Right cardiac atrium (tissue), 5 donors: Measurements from ENCODE around the gene LCOR. TPM values are rescaled to one million over a fixed set of nuclear protein-coding genes. Genes with fewer than 3 reads are reported as not detected.
"Not testable (repeated sequence)": the region's sequence is repeated elsewhere in the genome, so short reads cannot be mapped to it uniquely, and the experiment has no call there.

Experiments used
- ATAC-seq, 2 donors: fragments of 200-7000 bp; cut with Tn5 transposase; one replicate each; pipeline versions ENCODE4 v1.8.0 to v1.9.1; 2020; ENCODE audit warnings: moderate library complexity in 2 of 2, mild to moderate bottlenecking in 1 of 2
- DNase-seq, 3 donors: peaks; one replicate each; pipeline ENCODE4 v3.0.0-alpha.2; 2020
- H3K27ac ChIP-seq: one replicate; pipeline ENCODE4 v1.5.1; 2013; ENCODE audit warnings: mild to moderate bottlenecking, low read length, control low read depth, moderate library complexity
- H3K27me3 ChIP-seq: one replicate; pipeline ENCODE4 v1.6.1; 2013; ENCODE audit not compliant: control insufficient read depth, insufficient read depth
- H3K4me1 ChIP-seq: one replicate; pipeline ENCODE4 v1.6.1; 2013; ENCODE audit warnings: low read length; ENCODE audit not compliant: control insufficient read depth, insufficient read depth
- H3K4me3 ChIP-seq: one replicate; pipeline ENCODE4 v1.5.1; 2013; ENCODE audit warnings: low read length, control low read depth
- H3K9me3 ChIP-seq: one replicate; pipeline ENCODE4 v1.6.1; 2013; ENCODE audit warnings: low read length; ENCODE audit not compliant: control insufficient read depth
- WGBS: extraction: QIAGEN DNeasy Blood & Tissue Kit; methylation state at CpG from one replicate; pipeline ENCODE4 v1.1.7; 2013; 5-methylcytosine and 5-hydroxymethylcytosine counted together
- intact Hi-C, 4 donors: fragments of 100-400 bp; cut with DNase I; formaldehyde crosslinking; loops; one replicate each; pipeline versions ENCODE4 v1.11.0 to v1.14.0; 2022 to 2023
- polyA plus RNA-seq: library from polyadenylated mRNA; stranded (reverse); fragments of 200-250 nt; gene quantifications from one replicate; pipeline ENCODE4 v1.2.3, GENCODE V29; 2013
- total RNA-seq, 4 donors: library from RNA; stranded (reverse); fragmentation: NEBNext Ultra II Directional; extraction: Animal tissue kit (Norgen Biotek cat#: 25700); gene quantifications; one replicate each; pipeline ENCODE4 v1.2.1, GENCODE V29; 2021
- donor health status: healthy with polysubstance abuse.
- donor health status: DM: no; HTN: yes; CAD: no.
- donor health status: DM: no; HTN: no; CAD: no.
- donor health status: DM: no; HTN: yes; CAD: no; lungs with severe emphysema.
- donor health status: DM: yes; HTN: yes; CAD: no.

LCOR gene
- total and polyA plus RNA-seq, 5 donors, result 3.2 to 21.9 (median 17.7) TPM

DNA sequence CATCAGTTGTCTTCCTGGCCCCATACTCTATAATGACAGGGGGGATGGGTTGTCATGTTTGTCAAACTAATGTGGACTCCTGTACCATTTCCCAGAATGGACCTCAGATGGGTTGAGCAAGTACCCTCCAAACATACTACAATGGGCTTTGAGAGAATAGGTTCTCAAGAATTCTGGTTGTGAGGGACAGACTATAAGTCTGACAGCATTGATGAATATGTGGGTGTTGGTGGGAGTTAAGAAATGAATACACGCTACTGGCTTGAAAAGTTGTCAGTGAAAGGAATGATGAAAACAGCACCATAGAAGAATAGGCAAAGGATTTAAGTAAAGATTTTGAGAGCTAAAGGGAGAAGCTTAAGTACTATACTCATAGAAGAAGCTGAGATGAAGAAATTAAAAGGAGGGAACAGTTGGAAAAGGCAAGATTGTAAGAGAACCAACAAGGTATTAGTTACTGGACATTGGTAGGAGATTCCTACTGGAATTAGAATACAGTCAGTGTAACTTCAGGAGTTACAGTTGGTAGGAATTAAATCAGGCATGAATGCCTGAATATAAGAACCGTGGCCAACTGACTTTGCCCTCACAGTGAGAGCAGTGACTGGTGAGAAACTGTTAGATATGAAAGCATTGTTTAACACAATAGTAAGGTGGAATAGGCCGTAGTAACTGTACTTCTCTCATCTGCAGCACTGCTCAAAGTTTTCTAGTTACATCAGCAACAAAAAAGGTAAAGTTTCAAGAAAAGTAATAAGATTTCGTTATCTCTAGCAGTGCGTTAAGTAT, 86.3 kb downstream of the LCOR start:
- H3K27me3 ChIP-seq, result no peaks in the 10 kb centered on the region
- WGBS, result 81% methylated on average over 5 of the region's 5 CpGs
- intact Hi-C loops, result no loop called here
- H3K4me1 ChIP-seq, result no peaks in the 10 kb centered on the region
- H3K9me3 ChIP-seq, result no peaks in the 10 kb centered on the region
- ATAC-seq (no peak), DNase-seq (no peak)
- no peak overlapping the region for H3K4me3 ChIP-seq
- no peak overlapping the region for H3K27ac ChIP-seq

DNA sequence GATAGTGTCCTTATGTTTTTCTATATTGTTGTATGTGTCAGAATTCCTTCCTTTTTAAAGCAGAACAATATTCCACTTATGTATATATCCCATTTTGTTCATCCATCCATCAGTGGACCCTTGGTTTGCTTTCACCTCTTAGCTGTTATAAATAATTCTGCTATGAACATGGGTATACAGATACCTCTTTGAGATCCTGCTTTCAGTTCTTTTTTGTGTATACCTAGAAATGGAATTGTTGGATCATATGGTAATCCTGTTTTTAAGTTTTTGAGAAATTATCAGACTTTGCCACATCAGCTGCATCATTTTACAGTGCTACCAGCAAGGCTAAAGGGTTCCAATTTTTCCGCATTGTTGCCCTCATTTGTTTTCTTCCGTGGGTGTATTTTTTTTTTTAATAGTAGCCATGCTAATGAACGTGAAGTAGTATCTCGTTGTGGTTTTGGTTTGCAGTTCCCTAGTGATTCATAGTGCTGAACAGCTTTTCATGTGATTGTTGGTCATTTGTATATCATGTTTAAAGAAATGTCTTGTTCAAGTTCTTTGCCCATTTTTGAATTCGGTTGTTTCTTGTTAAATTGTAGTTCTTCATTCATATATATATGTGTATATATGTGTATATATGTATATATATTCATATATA, 87.8 kb downstream of the LCOR start:
- 93% methylated on average over 5 of the region's 5 CpGs for WGBS
- no peak overlapping the region for H3K27ac ChIP-seq
- H3K4me1 ChIP-seq, result no peaks in the 10 kb centered on the region
- no peaks in the 10 kb centered on the region for H3K27me3 ChIP-seq
- intact Hi-C loops, result no loop called here
- ATAC-seq (no peak), DNase-seq (no peak)
- no peak overlapping the region for H3K4me3 ChIP-seq
- no peaks in the 10 kb centered on the region for H3K9me3 ChIP-seq

DNA sequence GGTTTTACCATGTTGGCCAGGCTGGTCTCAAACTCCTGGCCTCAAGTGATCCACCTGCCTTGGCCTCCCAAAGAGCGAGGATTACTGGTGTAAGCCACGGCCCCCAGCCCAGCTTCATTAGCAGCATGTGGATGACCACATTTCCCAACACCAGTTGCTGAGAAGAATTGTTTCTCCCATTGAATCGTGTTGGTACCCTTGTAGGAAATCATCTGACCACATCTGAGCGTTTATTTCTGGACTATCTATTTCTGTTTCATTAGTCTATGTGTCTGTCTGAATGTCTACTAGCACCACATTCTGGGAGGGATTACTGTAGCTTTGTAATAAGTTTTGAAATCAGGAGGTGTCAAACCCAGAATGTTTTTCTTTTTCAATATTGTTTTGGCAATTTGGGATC, 89.6 kb downstream of the LCOR start:
- Histone ChIP-seq H3K27ac (no peak overlapping the region), H3K27me3 (no peaks in the 10 kb centered on the region), H3K4me1 (no peaks in the 10 kb centered on the region), H3K4me3 (no peak overlapping the region), H3K9me3 (no peaks in the 10 kb centered on the region)
- peak in 1 of 2 donors; percentile 14 for ATAC-seq
- DNase-seq, result peak in 1 of 3 donors; percentile 21
- 75% methylated on average over 4 of the region's 4 CpGs for WGBS
- intact Hi-C loops, result no loop called here

DNA sequence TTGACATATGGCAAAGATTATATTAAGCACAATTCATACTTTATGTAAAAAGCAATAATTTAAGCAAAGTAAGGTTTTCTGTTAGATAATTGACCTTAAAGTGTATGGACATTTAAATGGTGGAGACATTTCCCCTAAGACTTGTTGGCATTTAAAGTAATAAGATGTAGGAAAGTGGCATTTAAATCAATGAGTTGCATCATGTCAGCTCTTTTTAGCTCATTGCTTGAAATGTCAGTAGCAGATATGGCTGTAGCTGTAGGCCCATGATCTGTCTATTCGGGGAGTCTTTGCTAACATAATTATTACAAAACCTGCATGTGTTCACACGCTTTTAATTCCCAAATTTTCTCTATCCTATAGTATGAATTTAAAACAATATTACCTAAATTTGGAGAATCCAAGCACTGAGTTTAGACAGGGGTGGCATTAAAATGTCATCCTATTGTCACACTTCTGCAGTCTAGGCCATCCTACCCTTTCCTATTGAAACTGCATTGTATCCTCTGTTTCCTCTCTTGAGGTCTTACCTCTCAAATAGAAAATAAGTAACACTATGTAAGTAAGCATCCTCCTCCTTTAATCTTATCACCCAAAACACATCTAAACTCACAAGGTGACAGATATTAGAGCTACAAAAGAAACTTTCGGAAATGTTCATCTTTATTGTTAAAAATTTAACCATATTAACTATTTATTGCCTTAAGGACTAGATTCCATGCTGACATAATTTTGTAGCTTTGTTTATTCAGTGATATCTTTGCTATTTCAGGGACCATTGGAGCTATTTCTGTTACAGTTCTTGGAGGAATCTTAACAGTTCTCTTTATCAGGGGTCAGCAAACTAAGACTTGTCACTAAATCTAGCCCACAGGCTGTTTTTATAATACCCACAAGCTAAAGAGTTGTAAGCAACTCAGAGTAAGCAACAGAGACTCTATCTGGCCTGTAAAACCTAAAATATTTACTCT, 91.2 kb downstream of the LCOR start:
- Histone ChIP-seq H3K27ac (no peak overlapping the region), H3K9me3 (no peaks in the 10 kb centered on the region), H3K4me3 (no peak overlapping the region), H3K27me3 (no peaks in the 10 kb centered on the region), H3K4me1 (no peaks in the 10 kb centered on the region)
- ATAC-seq (no peak), DNase-seq (no peak)
- WGBS, result 82% methylated on average over 3 of the region's 3 CpGs
- intact Hi-C loops, result no loop called here

DNA sequence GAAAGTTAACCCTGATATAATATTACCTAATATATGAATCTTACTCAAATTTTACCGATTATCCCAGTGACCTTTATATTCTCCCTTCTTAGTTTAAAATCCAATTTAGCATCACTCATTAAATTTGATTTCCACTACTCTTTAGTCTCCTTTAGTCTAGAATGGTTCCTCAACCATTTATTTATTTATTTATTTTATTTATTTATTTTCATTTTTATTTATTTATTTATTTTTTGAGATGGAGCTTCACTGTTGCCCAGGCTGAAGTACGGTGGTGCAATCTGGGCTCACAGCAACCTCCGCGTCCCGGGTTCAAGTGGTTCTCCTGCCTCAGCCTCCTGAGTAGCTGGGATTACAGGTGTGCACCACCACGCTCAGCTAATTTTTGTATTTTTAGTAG, 92.8 kb downstream of the LCOR start:
- Histone ChIP-seq H3K9me3 (no peaks in the 10 kb centered on the region), H3K27me3 (no peaks in the 10 kb centered on the region), H3K4me3 (no peak overlapping the region), H3K27ac (no peak overlapping the region), H3K4me1 (no peaks in the 10 kb centered on the region)
- over 99% methylated on average over 6 of the region's 6 CpGs for WGBS
- peak in 1 of 3 donors; percentile 22 for DNase-seq
- intact Hi-C loops, result no loop called here
- no peak for ATAC-seq

DNA sequence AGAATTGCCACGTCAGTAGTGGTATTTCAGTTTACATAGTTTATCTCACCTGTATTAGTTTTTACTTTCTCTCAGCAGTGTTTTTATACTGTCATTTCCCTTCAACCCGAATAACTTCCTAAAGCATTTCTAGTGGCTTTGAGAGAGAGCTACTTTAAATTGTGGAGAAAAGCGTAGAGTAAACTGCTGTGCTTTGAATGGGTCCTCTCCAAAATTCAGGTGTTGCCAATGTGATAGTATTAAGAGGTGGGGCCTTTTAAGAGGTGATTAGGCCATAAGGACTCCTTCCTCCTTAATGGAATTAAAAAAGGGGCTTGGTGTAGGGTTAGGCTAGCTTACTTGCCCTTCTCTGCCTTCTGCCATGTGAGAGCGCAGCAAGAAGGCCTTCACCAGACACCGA, 98.4 kb downstream of the LCOR start:
- Histone ChIP-seq H3K27me3 (no peaks in the 10 kb centered on the region), H3K27ac (no peak overlapping the region), H3K9me3 (no peaks in the 10 kb centered on the region), H3K4me3 (no peak overlapping the region), H3K4me1 (peaks cover 1% of the 10 kb centered on the region)
- no peak for ATAC-seq
- intact Hi-C loops, result no loop called here
- no peak for DNase-seq
- WGBS, result 90% methylated on average over 5 of the region's 5 CpGs

DNA sequence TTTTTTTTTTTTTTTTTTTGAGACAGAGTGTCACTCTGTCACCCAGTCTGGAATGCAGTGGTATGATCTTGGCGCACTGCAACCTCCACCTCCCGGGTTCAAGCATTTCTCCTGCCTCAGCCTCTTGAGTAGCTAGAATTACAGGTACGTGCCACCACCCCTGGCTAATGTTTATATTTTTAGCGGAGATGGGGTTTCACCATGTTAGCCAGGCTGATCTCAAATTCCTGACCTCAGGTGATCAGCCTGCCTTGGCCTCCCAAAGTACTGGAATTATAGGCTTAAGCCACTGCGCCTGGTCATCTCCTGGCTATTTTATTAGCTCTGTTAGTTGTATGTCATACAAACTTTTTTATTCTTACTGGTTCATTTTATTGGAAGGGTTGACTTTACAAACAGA, 103.0 kb downstream of the LCOR start:
- Histone ChIP-seq H3K4me3 (no peak overlapping the region), H3K9me3 (no peaks in the 10 kb centered on the region), H3K4me1 (peaks cover 1% of the 10 kb centered on the region), H3K27me3 (no peaks in the 10 kb centered on the region), H3K27ac (no peak overlapping the region)
- intact Hi-C loops, result no loop called here
- WGBS, result 99% methylated on average over 5 of the region's 5 CpGs
- peak in 1 of 3 donors; percentile 29 for DNase-seq
- no peak for ATAC-seq

DNA sequence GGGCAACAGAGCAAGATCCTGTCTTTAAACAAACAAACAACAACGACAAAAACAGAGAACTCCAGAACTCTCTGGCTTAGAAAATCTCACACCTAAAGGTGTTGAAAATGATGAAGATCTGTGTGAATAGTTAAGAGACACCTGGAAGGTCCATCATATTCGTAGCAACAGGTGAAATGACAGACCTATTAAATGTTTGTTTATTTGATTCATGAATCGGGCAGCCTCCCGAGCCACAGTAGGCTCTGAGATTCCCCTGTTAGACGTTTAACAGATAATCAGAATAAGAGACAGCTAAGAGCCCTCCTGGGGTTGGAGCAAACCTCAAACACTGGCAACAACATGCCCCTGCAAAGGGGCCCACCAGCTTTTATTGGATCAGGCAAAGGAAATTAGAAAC, 103.7 kb downstream of the LCOR start:
- intact Hi-C loops, result no loop called here
- 91% methylated on average over 5 of the region's 5 CpGs for WGBS
- no peak for ATAC-seq

DNA sequence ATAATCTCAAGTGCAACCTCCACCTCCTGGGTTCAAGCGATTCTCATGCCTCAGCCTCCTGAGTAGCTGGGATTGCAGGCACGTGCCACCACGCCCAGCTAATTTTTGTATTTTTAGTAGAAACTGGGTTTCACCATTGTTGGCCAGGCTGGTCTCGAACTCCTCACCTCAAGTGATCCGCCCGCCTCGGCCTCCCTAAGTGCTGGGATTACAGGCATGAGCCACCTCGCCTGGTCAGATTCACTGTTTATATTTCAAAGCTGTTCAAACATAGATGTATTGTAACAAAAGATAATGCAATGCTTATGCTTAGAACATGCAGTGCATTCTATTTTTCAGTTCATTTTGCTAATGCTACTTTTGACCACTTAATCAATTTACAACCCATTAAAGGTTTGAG, 111.1 kb downstream of the LCOR start:
- H3K4me3 ChIP-seq, DNase-seq, ATAC-seq, H3K4me1 ChIP-seq, H3K9me3 ChIP-seq, intact Hi-C loops, H3K27me3 ChIP-seq, H3K27ac ChIP-seq: not testable (repeated sequence)
- WGBS, result 97% methylated on average over 8 of the region's 8 CpGs

More for the DNA sequence above, 103.7 kb downstream of the LCOR start:
- Histone ChIP-seq H3K27me3 (no peaks in the 10 kb centered on the region), H3K9me3 (no peaks in the 10 kb centered on the region), H3K4me1 (peaks cover 1% of the 10 kb centered on the region), H3K4me3 (no peak overlapping the region), H3K27ac (no peak overlapping the region)
- no peak for DNase-seq

DNA sequence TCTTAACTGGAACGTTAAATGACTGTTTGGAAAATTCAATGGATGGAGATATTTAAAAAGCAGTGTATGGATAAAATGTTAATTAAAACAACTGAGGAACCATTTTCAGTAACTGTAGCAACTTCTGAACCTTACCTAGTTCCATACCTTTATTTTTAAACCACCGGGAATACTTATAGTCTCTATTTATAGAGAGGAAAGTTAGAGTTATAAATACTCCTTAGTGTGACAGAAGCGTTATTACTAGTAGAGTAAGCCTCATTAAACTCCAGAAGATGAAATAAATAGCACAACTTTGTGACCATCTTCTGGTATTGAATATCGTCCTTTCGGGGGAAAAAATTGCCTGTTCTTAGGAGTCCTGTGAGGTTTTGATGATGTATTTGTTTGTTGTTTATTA, 114.9 kb downstream of the LCOR start:
- Histone ChIP-seq H3K27ac (no peak overlapping the region), H3K27me3 (no peaks in the 10 kb centered on the region), H3K9me3 (no peaks in the 10 kb centered on the region), H3K4me1 (no peaks in the 10 kb centered on the region), H3K4me3 (no peak overlapping the region)
- 73% methylated on average over 5 of the region's 5 CpGs for WGBS
- intact Hi-C loops, result no loop called here
- ATAC-seq (no peak), DNase-seq (no peak)
